NCI-H748 treated with DMSO at 0.1 percent for 48 hours (cell line): ENCODE data around the gene POLA2.
"Not testable (repeated sequence)": the region's sequence is repeated elsewhere in the genome, so short reads cannot be mapped to it uniquely, and the experiment has no call there.

Source experiments
- DNase-seq: peaks from one replicate; lab custom pipeline; 2025; lab: John Stamatoyannopoulos, UW

Gene POLA2

GRCh38 chr11:65241692-65242091 is 20.1 kb upstream of the POLA2 start:
- no peak for DNase-seq

GRCh38 chr11:65242389-65242788 is 19.4 kb upstream of the POLA2 start:
- no peak for DNase-seq

DNA sequence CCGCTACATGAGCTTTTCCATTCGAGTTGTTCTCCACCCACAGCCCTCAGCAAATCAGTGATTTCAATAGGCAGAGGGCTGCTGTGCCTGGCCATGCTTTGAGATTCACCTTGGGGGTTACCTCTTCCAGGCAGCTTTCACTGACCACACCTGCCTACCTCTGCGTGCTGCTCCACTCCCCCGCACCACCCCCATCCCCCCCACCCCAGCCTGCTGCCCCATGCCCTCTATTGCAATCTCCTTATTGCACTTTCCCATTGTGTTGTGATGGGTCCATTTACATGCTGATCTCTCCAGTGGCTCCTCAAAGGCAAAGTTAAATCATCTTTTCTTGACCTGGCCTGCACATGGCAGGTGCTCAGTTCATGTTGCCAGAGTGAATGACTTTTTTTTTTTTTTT is 18.0 kb upstream of the POLA2 start:
- no peak for DNase-seq

DNA sequence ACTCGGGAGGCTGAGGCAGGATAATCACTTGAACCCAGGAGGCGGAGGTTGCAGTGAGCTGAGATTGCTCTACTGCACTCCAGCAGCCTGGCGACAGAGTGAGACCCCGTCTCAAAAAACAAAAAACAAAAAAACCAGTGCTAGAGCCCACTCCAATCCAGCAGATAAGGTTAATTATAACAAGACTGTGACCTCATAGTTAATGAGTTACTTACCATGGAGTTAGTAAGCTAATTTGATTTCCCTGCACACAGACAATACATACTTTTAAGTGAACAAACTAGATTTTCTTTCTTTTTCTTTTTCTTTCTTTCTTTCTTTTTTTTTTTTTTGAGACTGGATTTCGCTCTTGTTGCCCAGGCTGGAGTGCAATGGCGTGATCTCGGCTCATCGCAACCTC is 16.7 kb upstream of the POLA2 start:
- not testable (repeated sequence) for DNase-seq

GRCh38 chr11:65246506-65246905 is 15.3 kb upstream of the POLA2 start:
- DNase-seq = no peak

DNA sequence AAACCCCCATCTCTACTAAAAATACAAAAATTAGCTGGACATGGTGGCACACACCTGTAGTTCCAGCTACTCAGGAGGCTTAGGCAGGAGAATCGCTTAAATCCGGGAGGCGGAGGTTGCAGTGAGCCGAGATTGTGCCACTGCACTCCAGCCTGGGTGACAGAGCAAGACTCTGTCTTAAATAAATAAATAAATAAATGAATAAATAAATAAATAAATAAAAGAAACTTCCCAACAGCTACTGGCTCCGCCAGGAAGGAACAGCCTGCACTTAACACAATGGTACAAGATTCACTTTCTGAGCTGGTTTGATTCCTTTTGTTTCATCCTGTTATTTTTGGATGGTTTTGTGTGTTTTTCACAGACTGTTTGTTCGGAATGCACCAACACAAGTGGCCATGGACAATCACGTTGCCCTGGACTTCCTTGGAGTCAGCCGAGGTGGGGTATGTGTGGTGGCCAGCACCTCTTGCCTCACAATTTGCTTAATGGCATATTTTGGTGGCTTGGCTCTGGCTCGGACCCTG is 13.5 kb upstream of the POLA2 start:
- DNase-seq = not testable (repeated sequence)

DNA sequence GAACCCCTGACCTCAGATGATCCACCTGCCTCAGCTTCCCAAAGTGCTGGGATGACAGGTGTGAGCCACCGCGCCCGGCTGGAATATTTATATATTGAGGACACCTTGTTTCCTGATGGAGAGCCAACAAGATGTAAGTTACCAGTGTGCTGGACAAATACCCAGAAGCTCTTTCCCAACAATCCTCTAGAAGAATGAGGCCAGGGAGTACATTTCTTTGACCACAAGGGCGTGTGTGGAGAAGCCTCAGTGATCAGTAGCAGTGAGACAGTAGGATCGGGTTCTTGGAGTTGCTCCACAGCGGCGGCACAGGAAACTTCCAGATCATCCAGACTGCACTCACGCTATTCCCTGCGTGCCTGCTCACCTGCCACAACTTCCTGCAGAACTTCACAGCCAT is 10.3 kb upstream of the POLA2 start:
- no peak for DNase-seq

- DNase-seq = no peak
These were observed 7.0 kb upstream of the POLA2 start for GRCh38 chr11:65254724-65255123.

- DNase-seq = no peak
These were observed 2.8 kb upstream of the POLA2 start for GRCh38 chr11:65258988-65259387.

DNA sequence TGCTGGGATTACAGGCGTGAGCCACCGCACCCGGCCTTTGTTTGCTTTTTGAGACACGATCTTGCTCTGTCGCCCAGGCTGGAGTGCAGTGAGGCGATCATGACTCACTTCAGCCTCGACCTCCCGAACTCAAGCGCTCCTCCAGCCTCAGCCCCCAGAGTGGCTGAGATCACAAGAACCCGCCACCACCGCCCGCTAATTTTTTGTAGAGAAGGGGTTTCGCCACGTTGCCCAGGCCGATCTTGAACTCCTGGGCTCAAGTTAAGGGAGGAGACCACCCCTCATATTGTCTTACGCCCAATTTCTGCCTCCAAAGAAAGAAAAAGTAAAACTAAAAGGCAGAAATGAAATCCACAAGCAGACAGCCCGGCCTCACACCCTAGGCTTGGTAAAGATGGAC is 1.5 kb upstream of the POLA2 start:
- DNase-seq = no peak

GRCh38 chr11:65260756-65261590 is 789 bp upstream of the POLA2 start:
- no peak for DNase-seq

DNA sequence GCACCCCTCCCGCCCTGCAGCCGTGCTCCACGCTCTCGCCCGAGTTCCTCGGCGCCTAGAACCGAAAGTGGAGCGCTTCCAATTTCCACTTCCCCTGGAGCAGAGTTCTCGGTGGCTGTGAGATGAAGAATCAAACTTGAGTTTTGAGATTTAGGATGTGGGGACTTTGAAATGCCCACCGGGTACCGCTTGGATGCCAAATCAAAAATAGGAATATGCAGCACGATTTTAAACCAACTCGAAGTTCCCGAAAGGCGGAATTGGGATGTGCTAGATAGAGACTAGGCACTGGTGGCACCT is 569 bp downstream of the POLA2 start:
- DNase-seq = no peak

DNA sequence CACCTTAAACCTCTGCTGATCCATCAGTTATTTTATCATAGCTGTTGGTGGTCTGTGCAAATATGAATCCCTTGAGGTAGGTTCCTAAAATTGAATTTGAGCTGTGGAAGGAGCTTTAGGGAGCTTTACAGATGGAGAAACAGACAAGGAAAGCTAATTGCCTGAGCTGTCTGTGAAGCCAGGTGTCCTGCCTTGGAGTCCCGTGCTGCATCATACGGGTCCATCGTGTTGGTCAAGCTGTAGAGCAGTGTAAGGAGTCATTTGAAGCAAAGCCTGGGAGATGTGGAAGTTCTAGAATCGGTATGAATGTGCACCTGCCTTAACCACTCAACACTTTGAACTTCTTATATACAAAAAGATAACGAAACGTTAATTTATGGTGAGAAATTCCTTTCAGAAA is 1.0 kb downstream of the POLA2 start:
- DNase-seq = no peak

GRCh38 chr11:65264747-65265146 is 3.0 kb downstream of the POLA2 start:
- DNase-seq = not testable (repeated sequence)

DNA sequence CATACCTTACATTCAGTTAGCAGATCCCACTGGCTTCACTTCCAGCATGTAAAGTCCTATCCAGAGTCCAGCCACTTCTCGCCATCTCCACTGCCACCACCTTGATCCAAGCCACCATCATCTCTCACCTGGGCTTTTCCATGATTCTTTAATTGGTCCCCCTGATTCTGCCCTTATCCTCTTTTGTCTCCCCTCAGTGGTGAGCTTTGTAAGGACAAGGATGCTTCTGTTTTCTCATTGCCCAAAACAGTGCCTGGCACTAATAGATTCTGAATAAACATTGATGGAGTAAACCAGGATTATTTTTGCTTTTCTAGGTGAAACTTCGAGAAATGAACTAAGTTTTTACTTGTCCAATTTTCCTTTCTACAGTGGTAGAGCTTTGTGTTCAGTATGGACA is 4.4 kb downstream of the POLA2 start:
- peak; percentile 29 for DNase-seq

GRCh38 chr11:65274735-65275682 is 13.2 kb downstream of the POLA2 start:
- no peak for DNase-seq

GRCh38 chr11:65275906-65276305 is 14.1 kb downstream of the POLA2 start:
- no peak for DNase-seq

DNA sequence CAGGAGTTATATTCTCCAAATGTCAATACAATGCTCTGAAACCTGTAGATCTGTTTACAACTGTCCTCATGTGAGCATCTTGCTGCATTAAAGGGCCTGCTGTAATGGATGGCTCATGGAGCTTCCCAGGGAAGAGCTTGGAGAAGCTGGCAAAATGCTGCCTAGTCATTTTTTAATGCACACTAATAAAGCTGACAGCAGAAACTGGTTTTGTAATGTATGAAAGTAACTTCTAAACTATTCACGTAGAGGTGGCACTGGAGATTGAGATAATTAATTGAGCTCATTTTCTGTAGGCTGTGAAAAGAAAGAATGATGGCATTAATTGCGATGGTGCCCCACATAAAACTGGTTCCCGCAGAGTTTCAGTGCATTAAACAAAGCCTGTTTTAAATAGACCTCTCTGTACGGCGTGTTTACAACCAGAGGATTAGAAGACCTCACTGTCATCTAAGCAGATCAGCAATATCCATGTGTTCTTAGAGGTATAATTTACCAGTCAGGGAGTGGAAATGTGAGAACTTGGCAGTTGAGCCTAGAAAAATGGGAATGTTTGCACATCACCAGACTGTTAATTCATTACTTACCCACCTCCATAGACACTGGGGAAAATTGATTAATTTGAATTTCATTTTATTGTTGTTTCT is 16.0 kb downstream of the POLA2 start:
- DNase-seq = no peak

DNA sequence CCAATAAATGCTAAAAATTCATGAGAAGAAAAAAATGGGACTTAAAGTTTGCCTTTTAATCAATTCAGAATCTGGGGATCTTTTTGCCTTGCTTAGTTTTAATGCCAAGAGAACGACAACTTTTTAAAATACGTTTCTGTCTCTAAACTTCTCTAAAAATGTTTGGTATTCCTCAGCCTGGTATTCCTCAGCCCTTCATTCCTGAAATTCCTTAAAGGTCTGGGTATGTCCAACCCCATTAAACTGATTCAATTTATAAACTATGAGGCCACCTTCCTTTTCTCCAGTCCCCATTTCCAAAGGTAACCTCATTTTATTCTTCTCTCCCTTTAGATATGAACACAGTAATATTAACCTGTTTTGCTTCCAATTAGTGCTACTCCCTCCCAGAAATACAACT is 16.6 kb downstream of the POLA2 start:
- no peak for DNase-seq

DNA sequence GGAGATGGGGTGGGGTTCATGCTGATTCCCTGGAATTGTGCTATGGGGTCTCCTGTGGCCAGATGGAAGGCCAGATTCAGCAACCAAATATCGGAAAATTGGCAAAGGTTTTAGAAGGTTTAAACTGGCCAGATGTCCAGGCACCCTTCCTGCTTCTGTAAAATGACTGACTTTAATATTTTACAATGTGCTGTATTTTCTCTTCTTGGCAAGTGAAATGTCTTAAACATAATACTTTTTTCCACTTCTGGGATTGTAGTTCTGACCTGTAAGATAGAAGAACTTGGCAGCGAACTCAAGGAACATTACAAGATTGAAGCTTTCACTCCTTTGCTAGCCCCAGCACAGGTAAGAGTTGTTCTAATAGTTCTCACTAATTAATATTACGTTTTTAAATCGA is 17.5 kb downstream of the POLA2 start:
- DNase-seq = no peak

GRCh38 chr11:65279741-65280440 is 18.1 kb downstream of the POLA2 start:
- no peak for DNase-seq

- no peak for DNase-seq
These were observed 18.9 kb downstream of the POLA2 start for GRCh38 chr11:65280646-65281045.
